ENCODE results near the gene DBN1.

DBN1 gene

DNA sequence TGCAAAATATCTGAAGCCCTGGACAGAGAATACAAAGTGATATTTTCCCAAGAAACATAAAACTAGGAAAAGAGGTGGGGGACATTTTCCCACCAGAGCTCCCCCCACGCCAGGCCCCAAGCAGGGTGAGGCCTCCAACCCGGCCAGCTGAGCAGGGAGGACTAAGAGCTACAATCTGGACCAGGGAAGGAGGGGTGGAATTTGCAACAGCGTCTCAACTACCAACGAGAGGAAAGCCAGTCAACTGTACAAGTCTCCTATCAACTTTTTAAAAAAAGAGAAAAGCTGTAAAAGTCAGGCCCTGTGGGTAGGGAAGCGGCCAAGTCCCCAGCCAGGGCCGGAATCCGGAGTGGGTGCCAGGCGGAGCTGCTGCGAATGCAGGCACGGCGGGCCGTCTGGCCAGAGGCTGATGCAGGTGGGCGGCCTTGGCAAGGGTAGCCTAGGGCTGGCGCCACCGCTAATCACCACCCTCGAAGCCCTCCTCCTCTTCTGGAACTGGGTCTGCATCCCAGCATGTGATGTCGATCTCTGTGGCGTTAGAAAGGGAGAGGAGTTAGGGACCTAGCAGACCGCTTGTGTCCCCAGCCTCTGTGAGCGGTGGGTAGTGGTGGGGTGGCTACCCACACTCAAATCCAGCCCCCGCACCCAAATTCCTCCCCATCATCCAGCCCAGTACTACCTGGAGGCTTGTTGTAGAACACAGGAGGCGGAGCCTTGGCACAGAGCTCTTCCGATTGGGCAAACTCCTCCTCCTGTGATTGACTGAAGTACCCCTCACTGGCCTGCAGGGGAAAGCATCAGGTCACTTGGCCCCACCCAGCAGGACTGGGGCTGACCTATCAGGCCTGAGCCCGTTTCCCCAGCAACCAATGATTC lies 16.2 kb downstream of the DBN1 start:
- DNase-seq (ENCODE audit: low spot score), result peak; percentile 93
- TF ChIP-seq, protein P1, sequence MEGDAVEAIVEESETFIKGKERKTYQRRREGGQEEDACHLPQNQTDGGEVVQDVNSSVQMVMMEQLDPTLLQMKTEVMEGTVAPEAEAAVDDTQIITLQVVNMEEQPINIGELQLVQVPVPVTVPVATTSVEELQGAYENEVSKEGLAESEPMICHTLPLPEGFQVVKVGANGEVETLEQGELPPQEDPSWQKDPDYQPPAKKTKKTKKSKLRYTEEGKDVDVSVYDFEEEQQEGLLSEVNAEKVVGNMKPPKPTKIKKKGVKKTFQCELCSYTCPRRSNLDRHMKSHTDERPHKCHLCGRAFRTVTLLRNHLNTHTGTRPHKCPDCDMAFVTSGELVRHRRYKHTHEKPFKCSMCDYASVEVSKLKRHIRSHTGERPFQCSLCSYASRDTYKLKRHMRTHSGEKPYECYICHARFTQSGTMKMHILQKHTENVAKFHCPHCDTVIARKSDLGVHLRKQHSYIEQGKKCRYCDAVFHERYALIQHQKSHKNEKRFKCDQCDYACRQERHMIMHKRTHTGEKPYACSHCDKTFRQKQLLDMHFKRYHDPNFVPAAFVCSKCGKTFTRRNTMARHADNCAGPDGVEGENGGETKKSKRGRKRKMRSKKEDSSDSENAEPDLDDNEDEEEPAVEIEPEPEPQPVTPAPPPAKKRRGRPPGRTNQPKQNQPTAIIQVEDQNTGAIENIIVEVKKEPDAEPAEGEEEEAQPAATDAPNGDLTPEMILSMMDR (IDR thresholded peaks at IDR 0.05; ENCODE audit: borderline replicate concordance, control extremely low read depth, extremely low read depth, insufficient read depth, missing control alignments), result peak; percentile 16
- in situ Hi-C loops (cut with MboI; ENCODE audit: low sequenced_read_pairs, unreplicated experiment), result loop anchor here (10.0 kb wide), 1 partner anchor 52 kb away; the partner anchor contains the start of genes F12 and PFN3

DNA sequence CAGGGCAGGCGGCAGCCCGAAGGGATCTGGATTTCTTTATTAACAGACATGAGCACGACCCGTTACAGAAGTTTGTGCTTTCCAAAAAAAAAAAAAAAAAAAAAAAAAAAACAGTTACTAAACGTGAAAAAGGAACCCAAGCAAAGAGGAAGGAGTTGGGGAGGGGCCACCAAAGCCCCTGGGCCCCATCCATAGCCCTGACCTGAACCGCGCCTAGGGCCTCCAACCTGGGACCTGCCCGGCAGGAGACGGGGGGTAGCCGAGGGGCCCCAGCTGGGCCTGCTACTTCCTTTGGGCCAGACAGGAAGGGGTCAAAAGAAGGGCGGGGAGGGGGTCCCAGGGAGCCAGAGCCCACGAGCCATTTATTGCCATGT lies 16.9 kb downstream of the DBN1 start:
- DNase-seq (ENCODE audit: low spot score), result no peak
- in situ Hi-C loops (cut with MboI; ENCODE audit: low sequenced_read_pairs, unreplicated experiment), result loop anchor here (10.0 kb wide), 1 partner anchor 52 kb away; the partner anchor contains the start of genes F12 and PFN3
- TF ChIP-seq, protein P1 (IDR thresholded peaks at IDR 0.05; ENCODE audit: borderline replicate concordance, control extremely low read depth, extremely low read depth, insufficient read depth, missing control alignments), result no peak

DNA sequence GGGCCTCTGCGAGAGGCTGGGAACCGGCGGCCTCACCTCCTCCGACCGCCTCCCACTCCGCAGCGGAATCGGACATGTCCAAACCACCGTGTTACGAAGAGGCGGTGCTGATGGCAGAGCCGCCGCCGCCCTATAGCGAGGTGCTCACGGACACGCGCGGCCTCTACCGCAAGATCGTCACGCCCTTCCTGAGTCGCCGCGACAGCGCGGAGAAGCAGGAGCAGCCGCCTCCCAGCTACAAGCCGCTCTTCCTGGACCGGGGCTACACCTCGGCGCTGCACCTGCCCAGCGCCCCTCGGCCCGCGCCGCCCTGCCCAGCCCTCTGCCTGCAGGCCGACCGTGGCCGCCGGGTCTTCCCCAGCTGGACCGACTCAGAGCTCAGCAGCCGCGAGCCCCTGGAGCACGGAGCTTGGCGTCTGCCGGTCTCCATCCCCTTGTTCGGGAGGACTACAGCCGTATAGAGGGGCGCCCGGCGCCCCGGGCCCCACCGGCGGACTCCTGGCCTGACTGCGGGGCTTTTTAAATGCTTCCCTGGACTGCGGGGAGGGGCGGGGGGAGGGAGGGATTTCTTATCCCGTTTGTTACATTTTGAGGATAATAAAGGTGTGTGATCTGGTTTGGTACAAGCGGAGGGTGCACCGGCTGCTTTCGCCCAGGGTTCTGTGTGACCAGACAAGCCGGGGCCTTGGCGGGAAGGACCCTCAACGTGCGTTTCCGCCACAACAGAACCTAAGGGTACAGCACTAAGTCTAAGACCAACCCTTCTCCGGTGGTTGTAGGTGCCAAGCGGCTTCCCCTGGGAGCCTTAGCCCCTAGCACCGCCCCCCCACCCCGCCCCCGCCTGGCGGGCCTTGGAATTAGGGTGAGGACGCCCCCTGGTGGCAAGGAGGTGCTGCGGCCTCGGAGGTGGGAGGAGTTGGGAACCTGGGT lies 17.5 kb downstream of the DBN1 start:
- TF ChIP-seq, protein P1 (IDR thresholded peaks at IDR 0.05; ENCODE audit: borderline replicate concordance, control extremely low read depth, extremely low read depth, insufficient read depth, missing control alignments), result peak; percentile 95
- in situ Hi-C loops (cut with MboI; ENCODE audit: low sequenced_read_pairs, unreplicated experiment), result loop anchor here (10.0 kb wide), 1 partner anchor 51 kb away; the partner anchor contains the start of genes F12 and PFN3
- DNase-seq (ENCODE audit: low spot score), result peak; percentile 93

DNA sequence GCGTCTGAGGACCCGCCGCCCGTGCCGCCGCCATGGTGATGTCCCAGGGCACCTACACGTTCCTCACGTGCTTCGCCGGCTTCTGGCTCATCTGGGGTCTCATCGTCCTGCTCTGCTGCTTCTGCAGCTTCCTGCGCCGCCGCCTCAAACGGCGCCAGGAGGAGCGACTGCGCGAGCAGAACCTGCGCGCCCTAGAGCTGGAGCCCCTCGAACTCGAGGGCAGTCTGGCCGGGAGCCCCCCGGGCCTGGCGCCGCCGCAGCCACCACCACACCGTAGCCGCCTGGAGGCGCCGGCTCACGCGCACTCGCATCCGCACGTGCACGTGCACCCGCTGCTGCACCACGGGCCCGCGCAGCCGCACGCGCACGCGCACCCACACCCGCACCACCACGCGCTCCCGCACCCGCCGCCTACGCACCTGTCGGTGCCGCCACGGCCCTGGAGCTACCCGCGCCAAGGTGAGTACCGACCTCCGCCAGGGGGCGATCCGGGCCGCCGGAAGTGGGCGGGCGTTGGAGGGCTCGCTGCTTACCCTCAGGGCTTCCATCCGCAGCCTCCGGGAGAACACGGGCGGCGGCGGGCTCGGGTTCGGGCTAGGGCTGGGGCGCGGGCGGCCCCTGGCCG lies 18.3 kb downstream of the DBN1 start:
- in situ Hi-C loops (cut with MboI; ENCODE audit: low sequenced_read_pairs, unreplicated experiment), result loop anchor here (10.0 kb wide), 1 partner anchor 50 kb away; the partner anchor contains the start of genes F12 and PFN3
- DNase-seq (ENCODE audit: low spot score), result peak; percentile 89

GRCh38 chr5:177454397-177455035 lies 18.9 kb downstream of the DBN1 start:
- TF ChIP-seq, protein P1 (IDR thresholded peaks at IDR 0.05; ENCODE audit: borderline replicate concordance, control extremely low read depth, extremely low read depth, insufficient read depth, missing control alignments), result peak; percentile 98
- in situ Hi-C loops (cut with MboI; ENCODE audit: low sequenced_read_pairs, unreplicated experiment), result loop anchor here (10.0 kb wide), 1 partner anchor 50 kb away; the partner anchor contains the start of genes F12 and PFN3

More for the DNA sequence above, 18.3 kb downstream of the DBN1 start:
- TF ChIP-seq, protein P1 (IDR thresholded peaks at IDR 0.05; ENCODE audit: borderline replicate concordance, control extremely low read depth, extremely low read depth, insufficient read depth, missing control alignments), result peak; percentile 90

More at GRCh38 chr5:177454397-177455035, 18.9 kb downstream of the DBN1 start:
- DNase-seq (ENCODE audit: low spot score), result peak; percentile 97
